Ovary (tissue), 9 donors: Measurements from ENCODE around the gene LGALS3. TPM values are rescaled to one million over a fixed set of nuclear protein-coding genes. Genes with fewer than 3 reads are reported as not detected.

Experiments
- DNase-seq, 5 donors: peaks; one replicate each; pipeline ENCODE4 v3.0.0-alpha.2; 2019 to 2020
- H3K27ac ChIP-seq, 2 donors: fragments of 200-600 bp; one replicate each; pipeline versions ENCODE4 v1.5.1 to v1.8.0; 2019 to 2022
- H3K27me3 ChIP-seq: fragments of 200-600 bp; one replicate; pipeline ENCODE4 v1.8.0; 2022
- H3K36me3 ChIP-seq: fragments of 200-600 bp; sonication (generic); one replicate; pipeline ENCODE4 v1.5.1; 2019
- H3K4me1 ChIP-seq: one replicate; pipeline ENCODE4 v1.8.1; 2013; ENCODE audit warnings: mild to moderate bottlenecking, moderate library complexity; ENCODE audit not compliant: insufficient read depth
- H3K4me3 ChIP-seq: fragments of 200-600 bp; sonication (generic); one replicate; pipeline ENCODE4 v1.5.1; 2017
- H3K9me3 ChIP-seq, 2 donors: fragments of 200-600 bp in 1 of 2; sonication (generic) in 1 of 2; one replicate each; pipeline versions ENCODE4 v1.5.1 to v1.8.1; 2013 to 2019; ENCODE audit warnings: mild to moderate bottlenecking in 1 of 2, moderate library complexity in 1 of 2
- EP300 ChIP-seq: sonication (generic); formaldehyde crosslinking; IDR thresholded peaks from one replicate; pipeline ENCODE4 v1.6.1; 2017; ENCODE audit warnings: antibody characterized with exemption
- POLR2A ChIP-seq: fragments of 450-650 bp; IDR thresholded peaks from one replicate; pipeline ENCODE4 v1.6.1; 2017; ENCODE audit warnings: antibody characterized with exemption, mild to moderate bottlenecking, moderate library complexity
- WGBS, 3 donors: extraction: QIAGEN DNeasy Blood & Tissue Kit in 1 of 3; methylation state at CpG; one replicate each; pipeline versions ENCODE4 v1.1.5 to v1.1.7; 2013 to 2017; 5-methylcytosine and 5-hydroxymethylcytosine counted together
- intact Hi-C, 4 donors: fragments of 100-400 bp; cut with DNase I; formaldehyde crosslinking; loops; one replicate each; pipeline versions ENCODE4 v1.11.0 to v1.15.1; 2022 to 2023
- polyA plus RNA-seq, 2 donors: library from polyadenylated mRNA; stranded (reverse); fragments of 200-250 nt in 1 of 2; fragments of 350-450 nt in 1 of 2; fragmentation: Illumina TruSeq in 1 of 2; extraction: RNeasy Lipid Tissue Mini Kit (QIAGEN cat#74804) in 1 of 2; gene quantifications; one replicate each; pipeline ENCODE4 v1.2.3, GENCODE V29; 2013 to 2014
- total RNA-seq, 7 donors: library from RNA; depleted of rRNA in 2 of 7; stranded (reverse); fragments of >200 nt in 2 of 7; fragmentation: NEBNext Ultra II Directional in 3 of 7; extraction: Animal tissue kit (Norgen Biotek cat#: 25700) in 3 of 7; gene quantifications; one replicate each; pipeline versions ENCODE4 v1.1.0 to v1.2.4, GENCODE V29; 2016 to 2023
- TF ChIP-seq, protein P1 (sequence below), 3 donors: fragments of 450-650 bp in 2 of 3; fragments of 200-600 bp in 1 of 3; IDR thresholded peaks; one replicate each; pipeline versions ENCODE4 v1.5.1 to v1.8.0; 2016 to 2022; ENCODE audit warnings: antibody characterized with exemption in 3 of 3, mild to moderate bottlenecking in 1 of 3
- donor health status: DM: no; HTN: no; CAD: no; lungs with moderate emphysema.
- donor health status: DM: no; HTN: no; CAD: no.
- donor health status: Bipolar disorder and iron deficiency.
- donor health status: DM: yes; HTN: yes; CAD: no.
- donor health status: DM: no; HTN: no; CAD: no.
- donor health status: DM: yes; HTN: yes; CAD: no.

Gene LGALS3
- total and polyA plus RNA-seq, 9 donors, result 227 to 516 (median 259) TPM

- no peaks in the 10 kb centered on the region for H3K27me3 ChIP-seq
- H3K4me1 ChIP-seq, result peaks cover 15% of the 10 kb centered on the region
- no peaks in the 10 kb centered on the region for H3K9me3 ChIP-seq
- H3K36me3 ChIP-seq, result no peaks in the 10 kb centered on the region
- H3K4me3 ChIP-seq, result no peak overlapping the region
- intact Hi-C loops, result loop anchor here in 1 of 4 donors (5.0 kb wide), 1 partner anchor 48 kb away; no protein-coding TSS in a partner anchor
- TF ChIP-seq EP300, result no peak
- TF ChIP-seq, protein P1, sequence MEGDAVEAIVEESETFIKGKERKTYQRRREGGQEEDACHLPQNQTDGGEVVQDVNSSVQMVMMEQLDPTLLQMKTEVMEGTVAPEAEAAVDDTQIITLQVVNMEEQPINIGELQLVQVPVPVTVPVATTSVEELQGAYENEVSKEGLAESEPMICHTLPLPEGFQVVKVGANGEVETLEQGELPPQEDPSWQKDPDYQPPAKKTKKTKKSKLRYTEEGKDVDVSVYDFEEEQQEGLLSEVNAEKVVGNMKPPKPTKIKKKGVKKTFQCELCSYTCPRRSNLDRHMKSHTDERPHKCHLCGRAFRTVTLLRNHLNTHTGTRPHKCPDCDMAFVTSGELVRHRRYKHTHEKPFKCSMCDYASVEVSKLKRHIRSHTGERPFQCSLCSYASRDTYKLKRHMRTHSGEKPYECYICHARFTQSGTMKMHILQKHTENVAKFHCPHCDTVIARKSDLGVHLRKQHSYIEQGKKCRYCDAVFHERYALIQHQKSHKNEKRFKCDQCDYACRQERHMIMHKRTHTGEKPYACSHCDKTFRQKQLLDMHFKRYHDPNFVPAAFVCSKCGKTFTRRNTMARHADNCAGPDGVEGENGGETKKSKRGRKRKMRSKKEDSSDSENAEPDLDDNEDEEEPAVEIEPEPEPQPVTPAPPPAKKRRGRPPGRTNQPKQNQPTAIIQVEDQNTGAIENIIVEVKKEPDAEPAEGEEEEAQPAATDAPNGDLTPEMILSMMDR (IDR thresholded peaks at IDR 0.05), result no peak
- no peak for TF ChIP-seq POLR2A
- 81 to 87% (median 84%) methylated on average over 4 of the region's 4 CpGs for WGBS, 3 donors
- DNase-seq, result no peak
- no peak overlapping the region for H3K27ac ChIP-seq
Measured at GRCh38 chr14:55139696-55140509, 10.9 kb downstream of the LGALS3 start.

- WGBS, 3 donors, result 94 to 95% (median 94%) methylated on average over 3 of the region's 3 CpGs
- intact Hi-C loops, result no loop called here
- Histone ChIP-seq H3K27me3 (no peaks in the 10 kb centered on the region), H3K4me1 (peaks cover 7% of the 10 kb centered on the region), H3K27ac (no peak overlapping the region), H3K9me3 (no peaks in the 10 kb centered on the region), H3K36me3 (no peaks in the 10 kb centered on the region), H3K4me3 (no peak overlapping the region)
- no peak for DNase-seq
- TF ChIP-seq, protein P1 (IDR thresholded peaks at IDR 0.05), result no peak
- TF ChIP-seq EP300 (no peak), POLR2A (no peak)
Measured at GRCh38 chr14:55141825-55142224, 12.8 kb downstream of the LGALS3 start.

DNA sequence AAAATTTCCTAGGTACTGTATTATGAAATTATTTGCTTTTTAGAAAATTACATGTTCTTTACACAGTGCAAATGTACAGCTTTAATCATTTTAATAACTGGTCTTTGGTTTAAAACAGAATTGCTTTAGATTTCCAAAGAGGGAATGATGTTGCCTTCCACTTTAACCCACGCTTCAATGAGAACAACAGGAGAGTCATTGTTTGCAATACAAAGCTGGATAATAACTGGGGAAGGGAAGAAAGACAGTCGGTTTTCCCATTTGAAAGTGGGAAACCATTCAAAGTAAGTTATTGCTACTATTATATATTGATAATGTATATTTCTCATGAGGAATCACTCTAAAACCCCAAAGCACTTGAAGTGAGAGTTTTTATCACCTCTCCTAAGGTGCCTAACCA lies 13.4 kb downstream of the LGALS3 start:
- intact Hi-C loops, result no loop called here
- Histone ChIP-seq H3K27ac (no peak overlapping the region), H3K4me3 (no peak overlapping the region), H3K36me3 (no peaks in the 10 kb centered on the region), H3K4me1 (peaks cover 5% of the 10 kb centered on the region), H3K9me3 (no peaks in the 10 kb centered on the region), H3K27me3 (no peaks in the 10 kb centered on the region)
- TF ChIP-seq POLR2A (no peak), EP300 (no peak)
- TF ChIP-seq, protein P1 (IDR thresholded peaks at IDR 0.05), result no peak
- no peak for DNase-seq
- WGBS, 3 donors, result 75 to 82% (median 80%) methylated on average over 2 of the region's 2 CpGs

DNA sequence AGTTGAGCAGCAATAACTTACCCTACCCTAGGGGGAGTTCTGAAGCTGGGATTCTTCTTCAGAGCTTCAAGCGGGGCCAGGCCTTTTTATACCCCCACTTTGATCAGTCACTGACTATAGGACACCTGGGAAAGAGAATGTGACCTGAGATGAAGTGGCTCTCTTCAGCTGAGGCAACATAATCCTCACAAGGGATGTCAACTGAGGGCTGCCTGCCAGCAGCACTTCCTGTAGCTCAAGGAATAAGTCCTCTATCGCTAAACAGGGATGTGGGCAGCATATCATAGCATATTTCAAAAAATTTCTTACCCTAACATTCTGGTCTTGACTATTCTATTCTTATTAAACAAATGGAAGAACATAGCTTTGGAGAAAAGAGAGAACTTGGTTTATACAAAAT lies 17.4 kb downstream of the LGALS3 start:
- intact Hi-C loops, result no loop called here
- no peaks in the 10 kb centered on the region for H3K27me3 ChIP-seq
- no peak overlapping the region for H3K27ac ChIP-seq
- no peak for DNase-seq
- H3K4me3 ChIP-seq, result no peak overlapping the region
- WGBS, 3 donors, result 72 to 75% (median 73%) methylated on average over 2 of the region's 2 CpGs
- H3K36me3 ChIP-seq, result no peaks in the 10 kb centered on the region
- no peaks in the 10 kb centered on the region for H3K9me3 ChIP-seq
- TF ChIP-seq POLR2A (no peak), EP300 (no peak)
- no peaks in the 10 kb centered on the region for H3K4me1 ChIP-seq

DNA sequence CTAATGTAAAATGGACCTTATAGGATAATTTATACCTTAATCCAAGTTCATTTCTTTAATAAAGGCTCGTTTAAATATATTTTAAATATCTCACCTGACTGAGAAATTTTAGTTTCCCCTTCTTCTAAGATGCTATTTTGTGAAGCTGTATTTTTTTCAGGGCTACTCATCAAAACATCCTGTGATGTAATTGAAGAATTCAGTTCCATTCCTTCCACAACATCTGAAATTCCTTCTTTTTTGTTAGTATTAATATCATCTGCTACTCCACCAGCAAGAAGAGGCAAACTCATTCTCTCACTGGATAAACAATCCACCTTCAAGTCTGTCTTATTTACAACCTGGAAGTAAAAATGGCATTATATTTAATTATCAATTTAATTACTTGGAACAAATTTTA lies 22.5 kb downstream of the LGALS3 start:
- H3K4me1 ChIP-seq, result no peaks in the 10 kb centered on the region
- intact Hi-C loops, result loop anchor here in 2 of 4 donors (10.0 kb wide), 1 partner anchor 57 kb away; no protein-coding TSS in a partner anchor
- H3K9me3 ChIP-seq, result no peaks in the 10 kb centered on the region
- no peak for DNase-seq
- TF ChIP-seq EP300 (no peak), POLR2A (no peak)
- TF ChIP-seq, protein P1 (IDR thresholded peaks at IDR 0.05), result no peak
- no peaks in the 10 kb centered on the region for H3K27me3 ChIP-seq
- 67 to 70% (median 69%) methylated on average over 1 of the region's 1 CpG for WGBS, 3 donors
- H3K4me3 ChIP-seq, result no peak overlapping the region
- no peak overlapping the region for H3K27ac ChIP-seq
- H3K36me3 ChIP-seq, result no peaks in the 10 kb centered on the region
